ENCODE results near the gene ATP8B3. TPM values are rescaled to one million over a fixed set of nuclear protein-coding genes. Genes with fewer than 3 reads are reported as not detected.

ATP8B3 gene
- total and polyA plus RNA-seq, 9 of the 15 experiments (the other 6 are each of a cell fraction or from before 2014, with no cell fraction given): 1.2 to 12.3 (median 3.8) TPM

DNA sequence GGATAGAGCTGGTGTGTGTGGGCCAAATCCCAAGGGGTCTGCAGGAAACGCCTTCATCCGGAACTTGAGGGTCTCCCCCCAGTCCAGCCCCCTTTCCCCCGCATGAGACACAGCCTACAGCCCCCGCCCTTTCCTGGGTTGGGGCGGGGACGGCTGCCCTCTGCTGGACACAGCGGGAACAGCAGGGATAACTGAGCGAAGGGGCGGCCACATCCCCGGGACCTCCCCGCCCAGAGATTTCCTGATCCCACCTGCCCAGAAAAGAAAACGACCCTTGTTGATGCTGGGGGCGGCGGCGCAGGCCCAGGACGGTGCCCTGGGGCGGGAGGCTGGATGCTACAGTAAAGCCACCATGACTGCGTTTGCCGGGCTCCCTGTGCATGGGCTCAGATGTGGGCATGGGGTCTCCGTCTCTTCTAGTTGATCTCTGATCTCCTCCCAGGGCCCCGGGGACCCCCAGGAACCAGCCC is 44.6 kb downstream of the ATP8B3 start (continued):
- peak; percentile 93 to 98 for TF ChIP-seq MAZ (CRISPR knock-in tag; conservative IDR thresholded peaks at IDR 0.05 in 1 of 2, IDR thresholded peaks at IDR 0.05 in 1 of 2)

DNA sequence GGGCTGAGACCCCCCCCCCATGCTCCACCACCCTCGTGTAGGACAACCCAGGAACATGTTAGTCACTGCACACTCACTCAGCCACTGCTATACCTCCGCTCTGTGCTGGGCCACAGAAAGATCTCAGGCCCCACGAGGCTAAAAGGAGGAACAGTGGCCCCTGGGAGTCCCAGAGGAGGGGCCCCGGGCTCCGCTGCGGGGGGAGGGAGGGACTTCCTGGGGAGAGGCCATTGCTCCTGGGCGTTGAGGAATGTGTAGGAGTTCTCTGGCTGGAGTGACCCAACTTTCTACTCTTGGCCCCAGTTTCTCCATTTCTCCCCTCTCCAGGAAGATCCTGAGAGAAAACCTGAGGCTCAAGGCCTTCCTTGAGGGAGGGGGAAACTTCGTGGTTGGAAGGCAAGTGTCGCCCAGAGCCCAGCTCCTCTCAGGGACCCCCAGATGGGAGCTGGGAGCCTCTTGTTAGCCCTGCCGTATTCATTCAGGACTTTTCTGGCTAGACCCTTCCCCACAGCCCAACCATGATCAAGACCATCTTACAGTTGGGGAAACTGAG is 45.2 kb downstream of the ATP8B3 start:
- ChIA-PET POLR2A (interaction anchor here (2.0 kb wide), 1 partner anchor 94 kb away, joined by 7 read pairs; no protein-coding TSS in a partner anchor), CTCF (ENCODE audit: low intra/inter-chr PET ratio) (interaction anchor here (0.6 to 4.0 kb wide), 5 partner anchors 87 to 482 kb away, joined by 3 to 84 read pairs (median 3); partner anchors contain the start of gene UQCR11)
- H3K4me1 ChIP-seq (replicated peaks in 1 of 2; ENCODE audit: control insufficient read depth in 2 of 2, insufficient read depth in 2 of 2, low read length in 2 of 2): peaks cover 9 to 57% of the 10 kb centered on the region in 2 experiments; a peak in 4 of 5 replicates
- peak; percentile 80 for FAIRE-seq
- intact Hi-C loops (cut with micrococcal nuclease): loop anchor here (1.0 to 10.0 kb wide), 3 partner anchors 95 to 222 kb away; partner anchors contain the start of gene UQCR11
- no peaks in the 10 kb centered on the region for H3K79me2 ChIP-seq (ENCODE audit: control insufficient read depth, insufficient read depth, low read length)
- no peaks in the 10 kb centered on the region for H4K20me1 ChIP-seq (replicated peaks; ENCODE audit: control insufficient read depth, insufficient read depth, low read length)
- in situ Hi-C loops (cut with MboI): loop anchor here (5.0 to 10.0 kb wide), 2 partner anchors 95 to 222 kb away; no protein-coding TSS in a partner anchor
- no TSS peak for BruUV-seq (replicated peaks)
- DNase-seq (ENCODE audit: extremely low read depth in 1 of 4, low spot score in 3 of 4): peak; percentile 74 to 81 (median 79)
- peak; percentile 76 for ATAC-seq
- peak overlapping the region; percentile 39 to 84 for H3K9ac ChIP-seq (ENCODE audit: insufficient read depth in 1 of 2, low read depth in 2 of 2, low read length in 2 of 2)
- peak overlapping the region; percentile 30; the same call in 2 of the 3 replicates for H3K27ac ChIP-seq (ENCODE audit: extremely low read depth, low read depth, low read length)
- H3K4me3 ChIP-seq: no peak overlapping the region
- no peaks in the 10 kb centered on the region for H3K9me1 ChIP-seq (ENCODE audit: control insufficient read depth, insufficient read depth, low read length)
- 26% methylated on average over 6 of the region's 10 CpGs for WGBS (ENCODE audit: insufficient coverage, low coverage, missing lambda C conversion rate)
- peaks cover 9% of the 10 kb centered on the region for H3K9me3 ChIP-seq (replicated peaks; ENCODE audit: control insufficient read depth, insufficient read depth, low read depth, low read length)
- H3K27me3 ChIP-seq (ENCODE audit: control insufficient read depth in 2 of 2, insufficient read depth in 2 of 2, low read length in 2 of 2): peaks cover 5 to 16% of the 10 kb centered on the region in 2 experiments; a peak in 4 of 5 replicates
- H2AFZ ChIP-seq (ENCODE audit: low read depth, low read length): peak overlapping the region; percentile 80
- peak overlapping the region; percentile 27 for H3K4me2 ChIP-seq (ENCODE audit: insufficient read depth, low read length)
- H3K36me3 ChIP-seq (ENCODE audit: control insufficient read depth, insufficient read depth, low read length): no peaks in the 10 kb centered on the region
- TF ChIP-seq ZNF589 (CRISPR knock-in tag; IDR thresholded peaks at IDR 0.05; ENCODE audit: low read depth) (peak; percentile 63; the same call in 1 of the 2 replicates), DACH1 (IDR thresholded peaks at IDR 0.05; ENCODE audit: partially characterized antibody) (no peak), RBFOX2 (IDR thresholded peaks at IDR 0.05; ENCODE audit: low read depth, low read length) (0 out of 2 replicates have a peak, but pooled peaks have one; percentile 8), TBL1XR1 (IDR thresholded peaks at IDR 0.05; ENCODE audit: low read length in 2 of 2) (no peak), MTA3 (IDR thresholded peaks at IDR 0.05; ENCODE audit: borderline replicate concordance) (peak; percentile 6; the same call in 1 of the 2 replicates), OTX1 (CRISPR knock-in tag; IDR thresholded peaks at IDR 0.05) (no peak), FOXK2 (conservative IDR thresholded peaks at IDR 0.05 in 1 of 2, IDR thresholded peaks at IDR 0.05 in 1 of 2; ENCODE audit: low read depth in 2 of 2) (no peak), SIN3B (IDR thresholded peaks at IDR 0.05; ENCODE audit: low read depth) (no peak), HNRNPK (IDR thresholded peaks at IDR 0.05; ENCODE audit: low read depth, low read length, poor library complexity, severe bottlenecking) (no peak), NUFIP1 (IDR thresholded peaks at IDR 0.05; ENCODE audit: partially characterized antibody) (no peak), PHB2 (IDR thresholded peaks at IDR 0.05; ENCODE audit: low read depth) (no peak), ZNF133 (CRISPR knock-in tag; IDR thresholded peaks at IDR 0.05) (no peak), PYGO2 (tag; IDR thresholded peaks at IDR 0.05) (no peak), KLF6 (CRISPR knock-in tag; IDR thresholded peaks at IDR 0.05; ENCODE audit: borderline replicate concordance) (no peak), RNF2 (IDR thresholded peaks at IDR 0.05) (no peak), SNRNP70 (optimal IDR thresholded peaks at IDR 0.05; ENCODE audit: low read depth, low read length) (no peak), ZNF444 (CRISPR knock-in tag; IDR thresholded peaks at IDR 0.05) (no peak), STAG1 (CRISPR knock-in tag; IDR thresholded peaks at IDR 0.05; ENCODE audit: borderline replicate concordance) (no peak), PHF8 (IDR thresholded peaks at IDR 0.05; ENCODE audit: borderline replicate concordance, low read length) (no peak; the same call in 1 of the 2 replicates), NFRKB (IDR thresholded peaks at IDR 0.05; ENCODE audit: low read depth) (0 out of 2 replicates have a peak, but pooled peaks have one; percentile 37)
- TF ChIP-seq, protein P1, sequence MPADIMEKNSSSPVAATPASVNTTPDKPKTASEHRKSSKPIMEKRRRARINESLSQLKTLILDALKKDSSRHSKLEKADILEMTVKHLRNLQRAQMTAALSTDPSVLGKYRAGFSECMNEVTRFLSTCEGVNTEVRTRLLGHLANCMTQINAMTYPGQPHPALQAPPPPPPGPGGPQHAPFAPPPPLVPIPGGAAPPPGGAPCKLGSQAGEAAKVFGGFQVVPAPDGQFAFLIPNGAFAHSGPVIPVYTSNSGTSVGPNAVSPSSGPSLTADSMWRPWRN (IDR thresholded peaks at IDR 0.05; ENCODE audit: low read depth): no peak
